Islet of Langerhans (tissue), 1 donor: ENCODE data around the gene ATF3.

ENCODE experiments used
- FAIRE-seq: peaks from one replicate; lab custom pipeline; 2011; peaks lifted over from hg19 to GRCh38; lab: Jason Lieb, UNC

The ATF3 gene

GRCh38 chr1:212608959-212609700 lies 569 bp downstream of the ATF3 start:
- FAIRE-seq, result no peak

DNA sequence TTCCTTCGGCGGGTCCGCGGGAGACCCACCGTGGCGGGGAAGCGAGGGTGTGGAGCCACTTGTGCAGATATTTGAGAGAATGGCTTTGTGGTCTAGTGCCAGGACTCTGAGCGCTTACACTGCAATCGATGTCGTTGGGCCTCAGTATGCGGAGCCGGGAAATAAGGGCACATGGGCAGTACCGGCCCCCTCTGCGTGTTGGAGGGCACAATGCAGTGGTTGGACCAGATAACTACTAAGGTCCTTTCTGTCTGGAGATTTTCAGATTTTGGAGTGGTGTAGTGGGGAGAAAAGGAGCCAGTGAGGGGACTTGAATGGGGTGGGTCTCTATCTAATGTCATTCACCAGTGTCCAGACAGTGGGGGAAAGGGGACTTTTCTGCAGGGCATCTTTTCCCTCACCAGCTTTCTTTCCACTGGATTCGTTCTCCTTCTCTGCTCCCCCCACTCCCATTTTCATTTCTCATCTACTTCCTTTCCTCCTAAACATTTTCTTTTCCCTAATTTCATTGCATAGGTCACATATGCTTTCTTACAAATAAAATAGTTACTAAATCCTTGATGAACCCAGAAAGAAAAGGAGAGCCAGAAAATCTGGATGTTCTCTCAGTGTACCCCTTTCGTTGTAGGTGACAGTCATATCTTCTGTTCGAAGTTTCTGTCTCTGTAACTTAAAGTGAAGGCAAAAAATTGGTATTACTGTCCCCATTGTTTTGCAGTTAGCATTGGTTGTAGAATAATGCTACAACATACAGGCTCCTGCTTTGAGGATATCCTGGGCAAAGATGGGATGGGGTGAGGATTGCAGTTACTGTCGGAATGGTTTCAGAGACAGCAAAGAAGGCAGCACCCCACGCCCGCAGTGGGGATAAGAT lies 1.4 kb downstream of the ATF3 start:
- FAIRE-seq, result no peak

- FAIRE-seq, result no peak
These were observed 2.0 kb downstream of the ATF3 start for GRCh38 chr1:212610575-212610967.

- no peak for FAIRE-seq
These were observed 2.7 kb downstream of the ATF3 start for GRCh38 chr1:212611000-212611948.

DNA sequence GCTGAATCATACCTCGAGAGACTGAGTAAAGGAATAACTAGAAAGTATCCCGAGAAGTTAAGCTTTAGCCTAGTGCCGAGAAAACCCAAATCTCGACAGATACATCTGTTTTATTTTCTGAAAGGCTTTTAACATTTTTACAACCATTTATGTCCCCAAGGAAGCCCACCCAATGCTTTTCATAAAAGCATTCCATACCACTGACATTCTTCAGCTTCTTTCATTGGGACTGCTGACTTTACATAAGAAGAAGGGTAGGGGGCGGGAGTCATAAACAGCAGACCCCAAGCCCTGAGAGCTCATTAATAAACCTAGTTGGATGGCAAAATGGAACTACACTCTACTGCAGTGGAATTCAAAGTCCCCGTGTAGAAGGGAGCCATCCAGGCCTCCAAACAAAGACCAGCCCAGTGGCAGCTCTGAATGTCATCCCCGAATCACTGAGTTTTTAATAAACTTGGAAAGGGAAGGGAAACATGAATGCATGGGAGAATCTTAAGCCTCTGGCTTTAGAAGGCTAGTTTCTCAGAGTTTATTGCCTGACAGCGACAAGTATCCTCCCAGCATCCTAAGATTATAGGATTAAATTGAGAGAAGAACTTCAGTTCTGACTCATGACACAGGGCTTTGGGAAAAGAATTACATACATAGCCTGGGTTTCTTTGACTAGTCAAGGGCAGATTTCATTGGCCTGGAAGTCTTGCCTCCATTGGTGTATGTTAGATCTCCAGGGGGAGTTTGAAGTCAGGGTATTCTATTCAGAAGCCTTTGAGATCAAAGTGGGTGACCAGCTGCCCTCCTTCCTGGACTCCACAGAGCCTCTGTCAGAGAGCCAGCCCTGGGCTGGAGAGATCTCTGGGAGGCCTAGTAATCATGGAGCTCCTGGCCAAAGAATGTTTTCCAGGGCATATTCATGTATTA lies 3.7 kb downstream of the ATF3 start:
- FAIRE-seq, result no peak

DNA sequence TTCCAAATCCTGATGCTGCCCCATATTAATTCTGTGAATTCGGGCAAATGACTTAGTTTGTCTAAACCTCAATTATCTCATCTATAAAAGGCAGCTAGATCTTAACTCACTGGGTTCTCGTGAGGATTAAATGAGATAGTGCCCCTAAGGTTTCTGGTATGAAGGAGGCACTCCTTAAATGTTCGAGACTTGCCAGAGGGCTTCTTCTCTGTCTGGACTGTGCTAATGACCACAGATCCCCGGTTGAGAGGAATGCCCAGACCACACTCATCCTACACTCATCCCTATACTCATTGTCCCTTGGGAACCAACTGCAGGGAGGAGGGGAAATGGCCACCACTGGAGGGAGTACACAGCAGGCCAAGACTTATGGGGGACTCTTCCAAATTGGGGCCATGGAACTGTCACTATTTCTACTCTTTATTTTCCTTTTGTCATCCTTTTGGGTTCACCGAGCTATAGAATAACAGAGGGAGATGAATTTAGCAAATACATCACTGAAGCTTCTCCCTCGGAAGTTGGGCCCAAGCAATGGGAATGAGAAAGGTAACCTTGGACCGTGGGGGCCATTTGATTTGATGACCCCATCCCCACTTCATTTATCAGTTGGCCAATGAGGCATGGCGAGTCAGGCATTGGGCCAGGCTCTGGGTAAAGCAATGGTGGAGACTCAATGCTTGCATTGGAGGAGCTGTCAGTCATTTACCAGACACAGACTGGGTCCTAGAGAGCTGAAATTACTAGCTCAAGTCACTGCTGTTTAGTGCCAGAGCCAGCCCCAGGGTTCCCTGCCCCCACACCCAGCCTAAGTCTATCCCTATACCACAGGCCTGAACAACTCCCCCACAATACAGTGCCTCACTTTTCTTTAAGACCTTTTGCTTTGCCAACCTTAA lies 5.1 kb downstream of the ATF3 start:
- no peak for FAIRE-seq

GRCh38 chr1:212614453-212615200 lies 6.1 kb downstream of the ATF3 start:
- no peak for FAIRE-seq

- no peak for FAIRE-seq
These were observed 6.6 kb downstream of the ATF3 start for GRCh38 chr1:212615201-212615470.

GRCh38 chr1:212618466-212619210 lies 10.1 kb downstream of the ATF3 start:
- FAIRE-seq, result no peak

- no peak for FAIRE-seq
These were observed 11.7 kb downstream of the ATF3 start for GRCh38 chr1:212620293-212620692.

GRCh38 chr1:212621043-212621948 lies 12.7 kb downstream of the ATF3 start:
- no peak for FAIRE-seq

GRCh38 chr1:212621949-212622305 lies 13.4 kb downstream of the ATF3 start:
- no peak for FAIRE-seq

DNA sequence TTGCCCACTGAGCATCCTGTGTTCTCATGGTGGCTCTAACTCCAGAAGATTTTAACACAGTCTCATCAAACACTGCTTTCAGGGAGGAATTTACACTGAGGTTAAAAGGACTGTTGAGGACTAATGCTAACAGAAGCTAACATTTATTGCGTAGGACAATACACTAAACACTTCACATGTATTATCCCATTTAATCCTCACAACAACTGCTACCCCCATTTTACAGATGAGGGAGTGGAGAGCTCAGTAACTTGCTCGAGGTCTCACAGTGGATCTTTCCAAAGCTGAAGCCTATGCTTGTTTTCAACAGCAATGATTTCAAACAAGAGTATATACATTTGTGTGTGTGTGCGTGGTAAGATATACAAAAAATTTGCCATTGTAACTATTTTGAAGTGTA lies 13.9 kb downstream of the ATF3 start:
- FAIRE-seq, result no peak

GRCh38 chr1:212622906-212623305 lies 14.3 kb downstream of the ATF3 start:
- no peak for FAIRE-seq

DNA sequence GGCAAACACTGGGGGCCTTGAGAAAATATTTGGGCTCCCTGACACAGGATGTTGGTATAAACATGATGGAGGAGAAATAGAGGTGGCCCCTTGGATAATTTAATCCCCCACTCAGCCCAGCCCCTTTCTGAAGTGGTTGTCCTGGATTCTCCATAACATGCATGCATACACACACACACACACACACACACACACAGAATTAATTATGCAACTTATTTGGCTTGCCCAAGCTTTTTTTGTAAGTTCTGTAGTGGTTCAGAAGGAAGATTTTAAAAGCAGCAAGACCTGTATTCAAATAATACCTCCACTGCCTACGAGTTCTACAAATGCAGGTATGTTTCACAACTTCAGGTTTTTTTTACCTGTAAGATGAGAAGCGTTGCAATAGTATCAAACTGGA lies 15.0 kb downstream of the ATF3 start:
- FAIRE-seq, result no peak

DNA sequence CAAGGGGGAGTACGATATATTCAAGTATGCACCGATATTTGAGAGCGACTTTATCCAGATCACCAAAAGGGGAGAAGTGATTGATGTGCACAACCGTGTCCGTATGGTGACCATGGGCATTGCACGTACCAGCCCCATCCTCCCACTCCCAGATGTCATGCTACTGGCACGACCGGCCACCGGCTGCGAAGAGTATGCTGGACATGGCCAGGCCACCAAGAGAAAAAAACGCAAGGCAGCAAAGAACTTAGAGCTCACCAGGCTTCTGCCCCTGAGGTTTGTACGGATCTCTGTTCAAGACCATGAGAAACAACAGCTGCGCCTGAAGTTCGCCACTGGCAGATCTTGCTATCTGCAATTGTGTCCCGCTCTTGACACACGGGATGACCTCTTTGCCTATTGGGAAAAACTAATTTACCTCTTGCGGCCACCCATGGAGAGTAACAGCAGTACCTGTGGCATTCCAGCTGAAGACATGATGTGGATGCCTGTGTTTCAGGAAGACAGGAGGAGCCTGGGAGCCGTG lies 16.5 kb downstream of the ATF3 start:
- no peak for FAIRE-seq

- FAIRE-seq, result no peak
These were observed 17.4 kb downstream of the ATF3 start for GRCh38 chr1:212625781-212626450.
